ENCODE measurements around the gene PFDN5. TPM values are rescaled to one million over a fixed set of nuclear protein-coding genes. Genes with fewer than 3 reads are reported as not detected.

The PFDN5 gene
- total RNA-seq, 2 donors from 2014 or later = 337 to 403 TPM

DNA sequence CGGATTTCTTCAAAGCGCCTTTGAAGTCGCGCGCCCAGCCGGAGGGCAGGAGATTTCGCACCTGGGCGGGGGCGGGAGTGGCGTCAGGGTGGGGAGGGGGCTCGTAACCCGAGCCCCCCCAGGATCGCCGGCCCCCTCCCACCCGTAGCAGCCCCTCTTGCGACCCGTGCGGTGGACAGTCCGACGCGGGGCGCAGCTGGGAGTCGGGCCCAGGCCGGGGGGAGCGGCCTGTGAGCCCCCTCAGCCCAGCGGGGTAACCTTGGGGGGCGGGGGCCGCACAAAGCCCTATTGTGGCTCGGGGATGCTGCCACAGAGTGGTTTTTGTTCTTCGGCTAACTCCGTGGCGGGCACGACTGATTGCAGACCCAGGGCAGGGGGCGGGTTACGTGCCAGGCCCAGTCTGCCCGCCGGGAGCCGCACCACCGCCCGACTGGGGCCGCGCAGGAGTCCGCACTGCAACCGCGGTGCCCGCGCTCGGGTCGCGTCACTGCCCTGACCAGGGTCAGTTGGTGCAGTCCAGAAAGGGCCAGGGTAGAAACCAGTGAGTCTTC lies 30.2 kb downstream of the PFDN5 start:
- Histone ChIP-seq H3K27ac (peak overlapping the region in 3 of 4 donors; percentile 62 to 85 (median 73)), H3K4me3 (peak overlapping the region; percentile 17 to 56), H3K27me3 (no peaks in the 10 kb centered on the region), H3K36me3 (replicated peaks in 1 of 2; ENCODE audit: insufficient read depth in 1 of 2, low read depth in 2 of 2) (no peaks in the 10 kb centered on the region), H3K9me3 (no peaks in the 10 kb centered on the region), H3K4me1 (peaks cover 31% of the 10 kb centered on the region)
- intact Hi-C loops (cut with DNase I) = no loop called here
- DNase-seq (peak; percentile 24 to 50 (median 38)), ATAC-seq (no peak)
- 0 to 1% methylated on average over 10 to 45 of the region's 50 CpGs for WGBS, 2 donors
- TF ChIP-seq POLR2A (IDR thresholded peaks at IDR 0.05) (peak in 1 of 3 donors; percentile 25), CTCF (IDR thresholded peaks at IDR 0.05) (peak in 1 of 7 experiments; percentile 15)

DNA sequence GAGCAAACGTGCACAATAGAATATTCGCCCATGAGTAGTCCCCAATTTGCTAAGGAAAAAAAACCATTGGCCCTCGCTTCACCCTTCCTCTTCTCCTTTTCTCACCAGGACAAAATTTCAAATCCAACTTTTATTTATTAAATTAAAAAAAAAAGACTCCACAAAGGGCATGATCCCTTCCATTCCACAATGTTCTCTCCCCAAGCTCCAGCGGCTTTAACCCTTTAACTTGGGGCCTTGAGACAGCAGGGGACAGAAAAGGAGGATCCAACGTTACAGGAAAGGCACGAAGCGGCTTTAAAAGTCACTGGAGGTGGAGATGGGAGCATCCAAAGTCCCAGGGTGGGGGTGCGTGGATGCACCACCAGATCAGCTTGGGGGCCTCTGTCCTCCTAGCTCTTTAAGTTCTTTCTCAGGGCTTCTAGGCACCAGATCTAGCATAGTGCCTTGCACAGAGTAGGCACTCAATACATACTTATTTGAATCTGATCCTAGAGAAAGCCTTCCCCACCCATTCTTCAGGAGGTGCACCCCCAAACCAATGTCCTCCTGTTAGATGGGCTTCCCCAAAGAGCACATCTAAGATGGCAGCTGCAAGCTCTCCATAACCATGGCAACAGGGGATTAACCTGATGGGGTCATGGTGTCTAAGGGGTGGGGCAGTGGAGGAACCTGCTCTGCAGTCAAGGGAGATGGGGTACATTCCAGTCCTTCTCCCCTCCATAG lies 31.3 kb downstream of the PFDN5 start:
- Histone ChIP-seq H3K27me3 (no peaks in the 10 kb centered on the region), H3K27ac (no peak overlapping the region), H3K36me3 (replicated peaks in 1 of 2; ENCODE audit: insufficient read depth in 1 of 2, low read depth in 2 of 2) (no peaks in the 10 kb centered on the region), H3K4me1 (peaks cover 26% of the 10 kb centered on the region), H3K4me3 (no peak overlapping the region), H3K9me3 (no peaks in the 10 kb centered on the region)
- DNase-seq (no peak), ATAC-seq (no peak)
- intact Hi-C loops (cut with DNase I) = no loop called here
- TF ChIP-seq CTCF (IDR thresholded peaks at IDR 0.05) = no peak
- no peak for TF ChIP-seq POLR2A (IDR thresholded peaks at IDR 0.05)
- 76 to 86% methylated on average over 8 of the region's 8 CpGs for WGBS, 2 donors

DNA sequence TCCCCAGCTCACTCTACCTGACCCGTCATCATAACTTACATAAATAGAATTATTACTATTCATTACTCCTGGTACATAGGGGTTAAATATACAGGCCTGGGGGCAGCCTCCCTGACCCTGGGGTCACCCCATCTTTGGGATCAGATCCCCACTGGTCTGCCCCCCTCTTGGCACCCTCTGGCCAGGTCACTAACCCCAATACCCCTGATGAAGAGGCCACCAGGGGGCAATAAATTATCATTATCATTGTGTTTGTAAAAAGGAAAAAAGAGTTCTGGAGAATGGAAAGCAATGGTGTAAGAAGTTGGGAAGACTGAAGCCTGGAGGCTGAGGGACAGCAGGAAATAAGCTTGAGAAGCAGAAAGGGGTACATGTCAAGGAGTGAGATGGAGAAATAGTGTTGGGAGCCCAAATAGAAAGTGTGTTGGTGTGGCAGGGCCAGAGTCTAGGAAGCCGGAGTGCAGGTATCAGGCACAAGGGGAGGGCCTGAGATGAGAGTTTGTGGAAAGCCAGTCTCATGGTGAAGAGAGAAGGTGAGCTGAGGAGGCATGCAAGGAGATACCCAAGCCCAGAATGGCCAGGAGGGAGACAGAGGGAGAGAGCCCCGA lies 32.2 kb downstream of the PFDN5 start:
- 66 to 81% methylated on average over 3 of the region's 3 CpGs for WGBS, 2 donors
- intact Hi-C loops (cut with DNase I) = no loop called here
- no peak overlapping the region for H3K27ac ChIP-seq
- no peaks in the 10 kb centered on the region for H3K27me3 ChIP-seq
- no peak overlapping the region for H3K4me3 ChIP-seq
- peaks cover 21% of the 10 kb centered on the region for H3K4me1 ChIP-seq
- no peak for TF ChIP-seq POLR2A (IDR thresholded peaks at IDR 0.05)
- peak in 6 of 7 experiments; percentile 9 to 37 (median 19) for TF ChIP-seq CTCF (IDR thresholded peaks at IDR 0.05)
- DNase-seq (no peak), ATAC-seq (no peak)
- H3K36me3 ChIP-seq (replicated peaks in 1 of 2; ENCODE audit: insufficient read depth in 1 of 2, low read depth in 2 of 2) = no peaks in the 10 kb centered on the region
- H3K9me3 ChIP-seq = no peaks in the 10 kb centered on the region

GRCh38 chr12:53328043-53328435 lies 32.7 kb downstream of the PFDN5 start:
- peaks cover 21% of the 10 kb centered on the region for H3K4me1 ChIP-seq
- H3K27ac ChIP-seq = no peak overlapping the region
- H3K4me3 ChIP-seq = no peak overlapping the region
- TF ChIP-seq POLR2A (IDR thresholded peaks at IDR 0.05) = no peak
- TF ChIP-seq CTCF (IDR thresholded peaks at IDR 0.05) = no peak
- H3K27me3 ChIP-seq = no peaks in the 10 kb centered on the region
- no peaks in the 10 kb centered on the region for H3K9me3 ChIP-seq
- DNase-seq (no peak), ATAC-seq (no peak)
- WGBS, 2 donors = 39 to 50% methylated on average over 2 to 16 of the region's 16 CpGs
- no peaks in the 10 kb centered on the region for H3K36me3 ChIP-seq (replicated peaks in 1 of 2; ENCODE audit: insufficient read depth in 1 of 2, low read depth in 2 of 2)
- intact Hi-C loops (cut with DNase I) = no loop called here
